Muscle of back (tissue), 11 donors: ENCODE measurements around the gene FUBP3. TPM values are rescaled to one million over a fixed set of nuclear protein-coding genes. Genes with fewer than 3 reads are reported as not detected.

Source experiments
- DNase-seq, 3 donors: peaks; one replicate each; pipeline versions ENCODE4 v3.0.0 to v3.0.0-alpha.2; 2013
- polyA plus RNA-seq, 10 donors: library from polyadenylated mRNA; unstranded; fragments of 120-200 nt; gene quantifications; one replicate each; pipeline ENCODE4 v1.2.1, GENCODE V29; 2013; ENCODE audit not compliant: insufficient read length in 10 of 10

Gene FUBP3
- polyA plus RNA-seq, 10 donors = 33.5 to 51.2 (median 43.2) TPM

DNA sequence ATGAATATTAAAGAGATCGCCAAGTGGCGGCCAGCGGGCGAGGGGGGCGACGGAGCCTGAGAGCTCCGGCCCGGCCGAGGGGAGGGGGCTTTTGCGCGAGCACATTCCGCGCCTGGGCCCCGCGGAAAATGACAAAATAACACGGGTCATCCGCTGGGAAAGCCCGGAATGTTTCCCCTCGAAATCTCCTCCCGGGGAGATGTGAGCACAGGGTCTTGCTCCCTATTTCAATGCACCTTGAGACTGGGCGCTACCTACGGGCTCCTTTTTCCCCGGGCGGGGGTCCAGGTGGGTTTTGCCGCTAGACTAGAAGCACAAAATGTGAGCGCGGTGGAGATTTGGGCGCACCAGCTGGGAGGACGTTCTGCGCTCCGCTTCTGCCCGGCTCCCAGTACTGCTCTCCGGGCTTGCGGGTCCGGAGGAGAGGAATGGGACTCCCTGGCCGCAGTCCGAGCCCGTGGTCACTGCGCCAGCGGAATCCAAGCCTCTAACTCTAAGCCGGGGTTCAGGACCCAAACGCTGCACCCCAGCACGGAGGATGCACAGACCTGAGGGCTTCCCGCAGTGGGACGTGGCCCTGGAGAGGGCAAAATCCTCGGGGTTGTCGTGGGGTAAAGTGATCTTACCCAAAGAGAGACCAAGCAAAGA lies 82.2 kb downstream of the FUBP3 start:
- no peak for DNase-seq

GRCh38 chr9:130662099-130662969 lies 83.0 kb downstream of the FUBP3 start:
- no peak for DNase-seq

GRCh38 chr9:130662970-130663257 lies 83.5 kb downstream of the FUBP3 start:
- no peak for DNase-seq

GRCh38 chr9:130663258-130663976 lies 84.0 kb downstream of the FUBP3 start:
- peak in 1 of 3 donors; percentile 47 for DNase-seq

GRCh38 chr9:130663977-130664250 lies 84.5 kb downstream of the FUBP3 start:
- DNase-seq = peak in 1 of 3 donors; percentile 24

GRCh38 chr9:130664251-130665028 lies 85.1 kb downstream of the FUBP3 start, which contains the start of gene PRDM12:
Gene PRDM12 (plus strand): TSS chr9:130664594. CDS start chr9:130664654, 60 bp downstream.
- peak in 1 of 3 donors; percentile 44 for DNase-seq

DNA sequence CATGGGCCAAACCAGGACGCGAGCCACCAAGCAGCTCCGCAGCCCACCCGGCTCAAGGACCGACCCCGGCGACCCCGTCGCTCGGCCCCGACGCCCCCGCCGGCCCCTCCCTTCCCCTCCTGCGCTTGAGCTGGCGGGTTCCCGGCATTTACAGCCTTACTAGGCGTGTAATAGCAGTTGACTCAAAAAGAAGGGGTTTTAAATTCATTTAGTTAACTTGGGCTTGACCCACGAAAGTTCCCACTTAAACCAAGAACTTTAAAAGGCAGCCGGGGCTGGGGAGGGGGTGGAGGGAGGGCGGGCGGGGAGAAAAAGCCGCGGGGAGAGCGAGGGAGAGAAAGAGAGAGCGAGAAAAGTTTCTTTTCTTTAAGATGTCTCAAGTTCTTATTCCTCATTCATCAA lies 85.7 kb downstream of the FUBP3 start:
- DNase-seq = no peak

DNA sequence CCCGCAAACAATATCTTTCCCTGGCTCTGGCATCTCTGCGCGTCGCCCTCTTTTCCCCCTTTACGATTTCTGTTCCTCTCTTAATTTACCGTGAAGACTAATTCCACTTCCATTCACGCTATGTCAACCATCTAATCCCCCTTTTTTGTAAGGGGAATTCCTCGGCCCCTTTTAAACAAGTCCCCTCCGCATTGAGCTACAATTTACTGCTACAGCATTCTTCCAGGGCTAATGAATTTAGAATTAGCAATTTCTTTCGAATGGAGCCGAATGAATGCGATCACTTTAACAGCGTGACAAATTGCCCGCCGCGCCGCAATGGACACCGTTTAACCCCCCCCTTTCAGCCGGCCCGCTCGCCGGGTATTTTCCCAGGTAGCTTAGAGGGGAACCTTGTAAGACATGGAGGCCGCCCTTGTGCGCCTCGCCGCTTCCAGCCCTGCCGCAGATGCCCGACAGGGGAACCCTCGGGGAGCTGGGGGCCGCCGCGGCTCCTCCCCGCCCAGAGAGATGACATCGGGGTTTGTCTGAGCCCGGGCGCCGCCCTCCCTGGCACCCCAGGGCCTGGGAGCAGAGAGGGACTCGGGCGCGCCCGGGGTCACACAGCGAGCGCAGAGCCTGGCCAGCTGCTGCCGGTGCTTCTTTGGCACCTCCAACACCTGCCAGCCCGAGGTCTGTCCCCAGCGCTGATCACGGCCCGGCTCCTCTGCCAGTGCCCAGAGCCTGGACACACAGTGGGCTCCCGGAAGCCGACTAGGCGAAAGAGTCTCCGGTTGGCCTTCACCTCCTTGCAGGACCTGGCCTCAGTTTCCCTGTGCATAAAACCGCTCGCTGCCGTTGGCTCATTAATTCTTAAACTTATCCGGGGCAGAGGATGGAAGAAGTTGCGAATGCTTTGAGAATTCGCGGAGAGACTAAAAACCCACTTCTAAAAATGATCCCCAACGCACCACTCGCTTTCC lies 86.3 kb downstream of the FUBP3 start:
- DNase-seq = peak in 1 of 3 donors; percentile 13

DNA sequence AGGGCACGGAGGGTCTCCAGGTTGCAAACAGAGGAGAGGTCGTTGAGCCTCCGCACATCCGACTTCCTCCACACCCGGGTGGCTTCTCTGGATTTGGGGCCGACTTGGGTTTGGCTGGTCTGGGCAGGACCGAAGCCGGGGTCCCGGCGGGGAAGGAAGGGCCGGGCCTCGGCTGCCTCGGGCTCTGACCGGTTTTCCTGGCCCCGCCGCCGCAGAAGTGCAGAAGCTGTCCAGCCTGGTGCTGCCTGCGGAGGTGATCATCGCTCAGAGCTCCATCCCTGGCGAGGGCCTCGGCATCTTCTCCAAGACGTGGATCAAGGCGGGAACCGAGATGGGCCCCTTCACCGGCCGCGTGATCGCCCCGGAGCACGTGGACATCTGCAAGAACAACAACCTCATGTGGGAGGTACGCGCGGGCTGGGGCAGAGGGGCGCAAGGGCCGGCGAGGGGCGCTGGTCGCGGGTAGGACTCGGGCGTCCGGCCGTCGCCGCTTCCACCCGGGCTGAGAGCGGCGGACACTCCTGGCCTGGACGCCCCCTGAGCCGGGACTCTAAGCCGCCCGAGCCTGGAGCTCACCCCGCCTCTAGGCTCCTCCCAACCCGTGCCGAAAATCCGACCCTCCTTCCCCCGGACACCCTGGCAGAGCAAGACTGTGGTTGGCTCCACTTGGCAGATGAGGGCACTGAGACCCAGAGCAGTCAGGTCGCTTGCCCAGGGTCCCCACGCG lies 87.2 kb downstream of the FUBP3 start:
- DNase-seq = peak in 1 of 3 donors; percentile 23

DNA sequence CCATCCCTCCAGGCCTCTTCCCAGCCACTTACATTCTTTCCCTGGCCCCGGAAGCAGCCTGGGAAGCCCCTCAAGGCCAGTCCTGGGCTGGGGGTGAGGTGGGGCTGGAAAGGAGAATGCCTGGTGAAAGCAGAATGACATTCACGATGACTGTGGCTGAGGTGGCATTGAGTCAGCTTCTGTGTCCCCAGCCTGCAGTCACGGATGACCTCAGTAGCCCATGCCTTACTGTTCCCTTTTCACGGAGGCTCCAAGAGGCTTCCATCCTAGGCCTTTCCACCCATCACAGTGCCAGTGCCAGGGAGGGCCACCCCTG lies 87.7 kb downstream of the FUBP3 start:
- DNase-seq = no peak

DNA sequence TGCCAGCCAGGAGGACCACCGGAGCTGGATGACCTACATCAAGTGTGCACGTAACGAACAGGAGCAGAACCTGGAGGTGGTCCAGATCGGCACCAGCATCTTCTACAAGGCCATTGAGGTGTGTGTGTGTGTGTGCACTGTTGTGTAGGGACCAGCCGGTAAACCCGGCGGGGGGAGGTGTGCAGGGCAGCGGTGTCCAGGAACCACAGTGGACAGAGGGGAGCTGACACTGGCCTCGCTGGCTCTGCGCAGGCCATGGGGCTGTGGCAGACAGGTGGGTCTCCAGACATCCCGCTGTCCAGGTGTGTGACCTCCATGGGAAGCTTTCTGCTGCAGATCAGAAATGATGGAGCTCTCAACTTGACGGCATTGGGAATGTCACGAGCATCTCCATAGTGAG lies 88.8 kb downstream of the FUBP3 start:
- no peak for DNase-seq

- no peak for DNase-seq
Observed at GRCh38 chr9:130668659-130669058, 89.3 kb downstream of the FUBP3 start.

DNA sequence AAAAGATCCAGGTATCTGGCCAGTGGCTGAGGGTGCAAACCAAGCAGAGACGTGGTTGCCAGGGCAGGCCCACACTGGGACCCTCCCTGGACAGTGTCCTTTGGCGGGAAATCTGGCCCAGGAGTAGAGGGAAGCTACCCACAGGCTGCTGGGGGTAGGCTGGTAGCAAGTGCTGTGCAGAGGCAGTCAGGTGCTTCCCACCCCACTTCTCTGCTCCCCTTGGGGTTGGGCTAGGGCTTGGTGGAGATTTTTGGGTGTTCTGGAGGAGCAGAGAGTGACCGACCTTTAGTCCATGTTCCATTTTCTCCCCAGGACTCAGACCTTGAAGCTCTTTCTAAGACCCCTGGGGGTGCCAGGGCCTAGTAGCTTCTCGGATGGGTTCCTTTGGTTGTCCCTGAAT lies 90.6 kb downstream of the FUBP3 start:
- DNase-seq = no peak

- no peak for DNase-seq
Observed at GRCh38 chr9:130670644-130671043, 91.3 kb downstream of the FUBP3 start.

GRCh38 chr9:130672466-130672865 lies 93.1 kb downstream of the FUBP3 start:
- DNase-seq = peak in 1 of 3 donors; percentile 45

DNA sequence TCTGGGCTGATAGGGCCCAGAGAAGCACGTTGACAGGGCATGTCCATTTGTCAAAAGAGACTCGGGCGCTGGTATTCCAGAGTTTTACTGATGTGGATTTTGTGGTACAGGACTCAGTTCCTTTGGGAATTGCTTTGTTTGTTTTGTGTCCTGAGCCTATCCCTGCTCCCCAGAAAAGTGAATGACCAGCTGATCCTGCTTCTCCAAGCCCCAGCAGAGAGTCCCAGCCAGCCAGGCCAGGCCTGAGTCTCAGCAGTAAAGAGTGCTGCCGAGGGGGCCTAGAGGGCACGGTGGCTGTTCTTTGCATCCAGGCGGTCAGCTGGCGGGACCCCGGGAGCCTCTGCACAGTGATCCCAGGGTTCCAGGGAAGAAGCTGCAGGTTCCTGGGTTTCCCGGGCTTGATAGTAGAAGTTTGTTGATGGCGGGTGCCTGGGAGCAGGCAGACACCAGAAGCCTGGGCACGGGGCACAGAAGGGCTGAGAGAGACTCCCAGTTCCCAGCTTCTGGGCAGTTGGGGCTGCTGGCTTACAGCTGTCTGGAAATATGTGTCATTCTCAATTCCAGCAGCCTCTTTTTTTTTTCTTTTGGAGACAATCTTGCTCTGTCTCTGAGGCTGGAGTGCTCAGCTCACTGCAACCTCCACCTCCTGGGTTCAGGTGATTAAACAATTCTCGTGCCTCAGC lies 93.7 kb downstream of the FUBP3 start:
- no peak for DNase-seq

DNA sequence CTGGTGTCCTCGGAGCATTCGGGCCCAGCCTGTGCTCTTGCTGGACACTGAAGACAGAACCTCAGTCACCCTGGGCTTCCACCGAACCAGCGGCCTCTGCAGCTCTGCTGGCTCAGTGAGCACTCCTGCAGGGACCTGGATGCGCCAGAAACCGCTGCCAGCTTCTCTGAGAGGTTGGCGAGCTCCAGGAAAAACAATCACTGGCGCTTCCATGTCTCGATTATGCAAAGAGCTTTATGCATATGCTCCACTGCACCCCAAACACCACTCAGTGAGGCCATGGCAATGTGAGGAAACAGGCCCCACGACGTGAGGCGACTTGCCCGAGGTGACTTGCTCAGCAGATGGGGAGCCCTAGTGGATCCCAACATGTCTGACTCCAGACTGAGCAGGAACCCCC lies 96.0 kb downstream of the FUBP3 start:
- DNase-seq = no peak

- DNase-seq = no peak
Observed at GRCh38 chr9:130677252-130677651, 97.9 kb downstream of the FUBP3 start.
